SK-N-SH (cell line): ENCODE data around the gene TEKTIP1.

ENCODE experiments used
- CTCF ChIP-seq: fragments of 200-600 bp; sonication (generic); IDR thresholded peaks from 2 replicates; pipeline ENCODE4 v1.6.1; 2017; ENCODE audit warnings: antibody characterized with exemption, mild to moderate bottlenecking, moderate library complexity
- EP300 ChIP-seq, 2 experiments: IDR thresholded peaks; 2 replicates each; pipeline versions ENCODE4 v1.4.0 to v1.6.1; 2012; ENCODE audit warnings: borderline replicate concordance in 1 of 2, low read depth in 1 of 2, low read length in 1 of 2
- MAX ChIP-seq: IDR thresholded peaks from 2 replicates; pipeline ENCODE4 v1.4.0; 2012; ENCODE audit warnings: low read depth
- POLR2AphosphoS5 ChIP-seq: IDR thresholded peaks from 2 replicates; pipeline ENCODE4 v1.6.1; 2012; ENCODE audit warnings: low read depth, low read length
- TEAD4 ChIP-seq: IDR thresholded peaks from 2 replicates; pipeline ENCODE4 v1.4.0; 2012; ENCODE audit warnings: mild to moderate bottlenecking, borderline replicate concordance; ENCODE audit not compliant: insufficient read depth

GRCh38 chr19:3538258-3538929, 580 bp upstream of the TEKTIP1 start:
- TF ChIP-seq EP300 (IDR thresholded peaks at IDR 0.05; ENCODE audit: borderline replicate concordance in 1 of 2, low read depth in 1 of 2, low read length in 1 of 2) = no peak
- no peak for TF ChIP-seq TEAD4
- TF ChIP-seq MAX = no peak
- no peak for TF ChIP-seq CTCF
- TF ChIP-seq POLR2AphosphoS5 = no peak
